OCI-M2 (cell line): ENCODE results near the gene GGT5.
"Not testable (repeated sequence)": the region's sequence is repeated elsewhere in the genome, so short reads cannot be mapped to it uniquely, and the experiment has no call there.

Source experiments
- DNase-seq: peaks from one replicate; lab custom pipeline; 2025; ENCODE audit not compliant: unreplicated experiment; lab: John Stamatoyannopoulos, UW

GGT5 gene

DNA sequence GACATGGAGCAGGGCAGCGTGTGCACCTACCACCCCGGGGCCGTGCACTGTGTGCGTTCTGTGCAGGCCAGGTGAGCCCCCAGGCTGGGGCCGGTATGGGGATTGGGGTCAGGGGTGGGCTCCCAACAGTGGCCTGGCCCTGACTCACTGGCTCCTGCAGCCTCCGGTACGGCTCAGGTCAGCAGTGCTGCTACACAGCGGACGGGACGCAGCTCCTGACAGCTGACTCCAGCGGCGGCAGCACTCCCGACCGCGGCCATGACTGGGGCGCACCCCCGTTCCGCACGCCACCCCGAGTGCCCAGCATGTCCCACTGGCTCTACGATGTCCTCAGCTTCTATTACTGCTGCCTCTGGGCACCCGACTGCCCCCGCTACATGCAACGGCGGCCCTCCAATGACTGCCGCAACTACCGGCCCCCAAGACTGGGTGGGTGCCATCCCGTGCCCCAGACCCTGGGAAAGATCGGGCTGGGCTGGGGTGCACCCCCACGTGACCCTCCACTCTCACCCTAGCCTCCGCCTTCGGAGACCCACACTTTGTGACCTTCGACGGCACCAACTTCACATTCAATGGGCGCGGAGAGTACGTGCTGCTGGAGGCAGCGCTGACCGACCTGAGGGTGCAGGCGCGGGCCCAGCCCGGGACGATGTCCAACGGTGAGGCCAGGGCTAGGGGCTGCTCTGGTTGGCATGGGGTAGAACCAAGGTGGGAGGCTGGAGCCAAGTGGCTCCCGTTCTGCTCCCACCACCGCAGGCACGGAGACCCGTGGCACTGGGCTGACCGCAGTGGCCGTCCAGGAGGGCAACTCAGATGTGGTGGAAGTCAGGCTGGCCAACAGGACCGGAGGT, 59.2 kb downstream of the GGT5 start:
- no peak for DNase-seq

DNA sequence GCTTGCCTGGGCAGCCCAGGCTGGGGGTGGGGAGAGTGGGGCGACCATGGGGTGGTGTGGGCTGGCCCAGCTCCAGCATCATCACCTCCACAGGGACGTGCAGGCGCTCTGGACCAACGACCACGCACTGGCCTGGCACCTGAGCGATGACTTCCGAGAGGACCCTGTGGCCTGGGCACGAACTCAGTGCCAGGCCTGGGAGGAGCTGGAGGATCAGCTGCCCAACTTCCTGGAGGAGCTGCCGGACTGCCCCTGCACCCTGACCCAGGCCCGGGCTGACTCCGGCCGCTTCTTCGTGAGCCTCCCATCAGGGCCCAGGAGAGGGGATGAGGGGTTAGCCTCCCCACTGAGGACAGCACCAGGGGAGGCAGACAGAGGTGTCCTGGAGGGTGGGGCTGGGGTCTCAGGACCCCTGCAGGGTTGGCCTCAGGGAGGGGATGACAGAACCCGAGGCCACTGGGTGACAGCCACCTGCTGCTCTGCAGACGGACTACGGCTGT, 59.8 kb downstream of the GGT5 start:
- DNase-seq: no peak

DNA sequence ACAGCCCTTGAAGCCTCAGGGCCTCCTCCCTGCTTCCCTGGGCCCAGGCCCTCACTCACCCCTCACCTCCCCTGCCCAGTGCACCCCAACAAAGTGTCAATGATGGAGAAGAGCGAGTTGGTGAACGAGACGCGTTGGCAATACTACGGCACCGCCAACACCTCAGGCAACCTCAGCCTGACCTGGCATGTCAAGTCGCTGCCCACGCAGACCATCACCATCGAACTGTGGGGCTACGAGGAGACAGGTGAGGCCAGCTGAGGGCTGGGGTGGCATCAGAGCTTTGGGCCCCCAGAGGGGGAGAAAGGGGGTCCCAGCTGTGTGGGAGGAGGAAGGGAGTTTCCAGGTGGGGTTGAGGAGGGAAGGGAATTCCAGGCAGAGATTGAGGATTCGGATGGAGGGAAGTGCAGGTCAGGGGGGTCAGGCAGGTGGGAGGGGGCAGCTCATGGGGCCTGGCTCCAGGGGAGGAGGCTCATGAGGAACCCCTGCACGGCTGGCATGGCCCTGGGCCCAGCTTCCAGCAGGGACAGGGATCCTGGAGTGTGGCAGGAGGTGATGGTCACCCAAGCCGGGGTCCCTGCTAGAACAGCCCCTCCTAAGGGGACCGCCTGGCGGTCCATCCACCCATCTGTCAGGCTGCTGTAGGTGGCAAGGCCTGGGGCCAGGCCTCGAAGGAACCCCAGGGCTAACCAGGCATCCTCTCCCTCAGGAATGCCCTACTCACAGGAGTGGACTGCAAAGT, 60.7 kb downstream of the GGT5 start:
- DNase-seq: no peak

GRCh38 chr22:24183321-24184031, 61.4 kb downstream of the GGT5 start:
- no peak for DNase-seq

DNA sequence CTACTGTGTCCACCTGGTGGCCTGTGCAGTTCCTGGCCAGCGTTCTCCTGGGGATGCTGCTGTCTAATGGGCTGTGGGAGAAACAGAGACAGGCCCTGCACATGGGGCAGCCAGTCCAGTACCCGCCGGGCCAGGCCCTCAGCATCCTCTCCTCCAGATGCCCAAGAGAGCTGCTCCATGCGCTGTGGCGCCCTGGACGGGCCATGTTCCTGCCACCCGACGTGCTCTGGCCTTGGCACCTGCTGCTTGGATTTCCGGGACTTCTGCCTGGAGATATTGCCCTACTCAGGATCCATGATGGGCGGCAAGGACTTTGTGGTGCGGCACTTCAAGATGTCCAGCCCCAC, 62.0 kb downstream of the GGT5 start:
- not testable (repeated sequence) for DNase-seq

GRCh38 chr22:24181996-24182899, 62.6 kb downstream of the GGT5 start:
- no peak for DNase-seq

DNA sequence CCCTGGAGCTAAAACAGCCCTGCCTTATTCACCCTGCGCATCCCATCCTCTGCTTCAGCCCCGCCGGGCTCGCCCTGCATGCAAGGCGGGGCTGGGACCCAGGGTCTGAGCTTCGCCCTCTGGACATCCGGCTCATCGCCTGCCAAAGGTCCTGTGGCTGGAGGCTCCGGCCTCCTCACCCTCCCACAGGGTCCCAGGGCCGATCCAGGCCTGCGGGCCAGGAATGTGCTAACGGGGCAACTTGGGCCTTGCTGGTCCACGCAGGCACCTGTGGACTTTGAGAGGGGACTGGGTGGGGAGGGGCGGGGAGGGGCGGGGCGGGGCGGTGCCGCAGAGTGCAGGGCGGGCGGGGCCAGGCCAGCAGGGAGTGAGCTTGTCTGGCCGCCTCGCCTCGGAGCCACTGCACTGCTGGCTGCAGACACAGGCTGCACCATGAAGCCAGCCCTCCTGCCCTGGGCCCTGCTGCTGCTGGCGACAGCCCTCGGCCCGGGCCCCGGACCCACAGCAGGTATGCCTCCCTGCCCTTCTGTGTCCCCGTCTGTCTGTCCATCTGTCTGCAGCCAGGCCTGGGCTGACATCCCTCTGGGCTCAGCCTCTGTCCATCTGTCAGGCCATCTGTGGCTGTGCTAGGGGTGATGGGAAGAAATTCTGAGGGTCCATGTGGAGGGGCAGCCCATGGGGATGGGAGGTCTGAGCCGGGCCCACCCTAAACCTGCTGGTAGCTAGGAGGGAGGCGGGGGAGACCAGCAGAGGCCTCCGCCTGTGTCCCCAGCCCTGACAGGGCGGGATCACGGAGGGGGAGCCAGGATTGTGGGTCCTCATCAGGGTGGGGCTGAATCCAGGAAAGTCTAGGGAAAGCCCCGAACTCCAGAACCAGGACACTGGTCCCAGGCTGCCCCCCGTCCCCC, 63.5 kb downstream of the GGT5 start, which contains the start of gene SUSD2:
Gene SUSD2 (plus strand): TSS at position 400 of the 908 bp plus-strand sequence. CDS start 33 bp downstream, at position 433.
- DNase-seq: no peak

GRCh38 chr22:24180316-24181087, 64.4 kb downstream of the GGT5 start:
- no peak for DNase-seq

DNA sequence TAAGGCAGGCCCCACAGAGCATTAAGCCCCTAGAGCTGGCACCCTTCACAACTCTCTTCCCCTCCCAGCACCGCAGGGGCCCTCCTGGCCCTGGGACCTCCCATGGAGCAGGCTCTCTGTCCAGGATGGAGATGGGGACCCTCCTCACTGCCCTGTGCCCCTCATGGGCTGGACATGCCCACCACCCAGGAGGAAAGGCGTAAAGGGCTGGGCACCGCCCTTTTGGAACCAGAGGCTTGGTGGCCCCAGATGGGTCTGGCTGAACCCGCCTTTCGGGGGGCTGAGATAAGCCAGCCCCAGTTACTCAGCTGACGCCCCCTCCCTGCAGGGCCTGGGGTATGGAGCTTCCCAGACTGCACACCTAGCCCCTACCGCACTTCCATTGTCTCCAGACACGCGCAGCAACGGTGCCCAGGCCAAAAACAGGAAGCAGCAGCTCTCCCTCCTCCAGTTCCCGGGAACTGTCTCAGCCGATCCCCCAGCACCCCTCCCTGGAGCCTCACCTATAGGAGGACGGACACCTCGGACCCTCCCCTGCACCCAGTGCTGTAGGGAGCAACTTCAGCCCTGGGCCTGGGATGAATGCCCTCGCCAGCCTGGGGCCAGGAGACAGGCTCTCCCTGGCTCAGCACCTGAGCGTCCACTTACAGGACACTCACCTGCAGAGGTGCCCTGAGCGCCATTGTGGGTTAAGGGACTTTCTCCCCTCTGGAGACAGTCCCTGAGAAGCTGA, 65.2 kb downstream of the GGT5 start:
- no peak for DNase-seq

DNA sequence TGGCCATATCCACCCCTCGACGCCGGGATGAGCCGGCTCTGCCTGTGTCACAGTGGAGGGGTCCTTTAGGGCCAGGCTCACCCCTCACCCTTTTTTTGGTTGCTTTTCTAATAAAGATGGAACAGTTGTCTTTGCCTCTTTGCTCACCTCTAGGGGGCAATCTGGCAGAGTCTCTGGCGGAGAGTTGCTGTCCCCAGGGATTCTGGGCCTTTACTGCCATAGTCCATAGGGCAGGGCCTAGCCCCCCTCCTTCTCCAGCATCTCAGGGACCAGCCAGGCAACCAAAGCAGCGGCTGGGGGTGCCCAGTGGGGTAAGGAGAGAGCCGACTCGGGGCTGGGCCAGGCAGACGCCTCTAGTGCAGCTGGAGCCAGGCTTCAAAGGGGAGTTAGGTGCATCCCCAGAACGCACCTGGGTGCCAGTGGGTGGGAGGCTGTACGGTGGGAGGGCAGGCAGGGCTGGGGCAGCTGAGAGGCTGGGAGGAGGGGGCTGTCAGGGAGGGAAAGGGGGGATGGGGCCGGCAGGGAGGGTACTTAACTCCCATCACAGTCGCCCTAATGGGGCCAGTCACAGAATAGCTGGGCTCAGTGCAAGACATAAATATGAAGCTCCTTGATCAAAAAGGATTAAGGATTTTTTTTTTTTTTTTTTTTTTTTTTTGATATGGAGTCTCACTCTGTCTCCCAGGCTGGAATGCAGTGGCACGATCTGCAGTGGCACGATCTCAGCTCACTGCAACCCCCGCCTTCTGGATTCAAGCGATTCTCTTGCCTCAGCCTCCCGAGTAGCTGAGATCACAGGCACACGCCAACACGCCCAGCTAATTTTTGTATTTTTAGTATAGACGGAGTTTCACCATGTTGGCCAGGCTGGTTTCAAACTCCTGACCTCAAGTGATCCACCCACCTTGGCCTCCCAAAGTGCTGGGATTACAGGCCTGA, 66.1 kb downstream of the GGT5 start:
- DNase-seq: no peak

GRCh38 chr22:24178021-24178431, 66.9 kb downstream of the GGT5 start:
- DNase-seq: no peak

GRCh38 chr22:24177456-24177855, 67.4 kb downstream of the GGT5 start:
- no peak for DNase-seq

DNA sequence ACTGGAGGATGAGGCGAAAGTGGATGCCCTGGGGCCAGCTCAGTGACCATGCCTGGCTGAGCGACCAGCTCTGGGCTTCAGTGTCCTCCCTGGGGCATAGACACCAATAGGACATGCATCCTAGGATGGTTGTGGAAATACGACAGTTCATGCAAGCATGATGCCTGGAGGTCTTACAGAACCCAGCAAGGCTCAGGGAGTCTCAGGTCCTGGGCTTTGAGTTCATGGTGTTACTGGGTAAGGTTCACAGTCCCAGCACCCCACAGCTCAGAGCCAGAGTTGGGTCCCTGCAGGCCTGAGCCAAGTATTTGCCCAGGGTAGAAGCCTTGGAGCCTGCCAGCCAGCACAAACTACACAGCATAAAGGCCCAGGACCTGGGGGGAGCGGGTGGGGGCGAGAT, 67.8 kb downstream of the GGT5 start:
- no peak for DNase-seq

- DNase-seq: no peak
Observed at GRCh38 chr22:24176630-24177029, 68.3 kb downstream of the GGT5 start.

DNA sequence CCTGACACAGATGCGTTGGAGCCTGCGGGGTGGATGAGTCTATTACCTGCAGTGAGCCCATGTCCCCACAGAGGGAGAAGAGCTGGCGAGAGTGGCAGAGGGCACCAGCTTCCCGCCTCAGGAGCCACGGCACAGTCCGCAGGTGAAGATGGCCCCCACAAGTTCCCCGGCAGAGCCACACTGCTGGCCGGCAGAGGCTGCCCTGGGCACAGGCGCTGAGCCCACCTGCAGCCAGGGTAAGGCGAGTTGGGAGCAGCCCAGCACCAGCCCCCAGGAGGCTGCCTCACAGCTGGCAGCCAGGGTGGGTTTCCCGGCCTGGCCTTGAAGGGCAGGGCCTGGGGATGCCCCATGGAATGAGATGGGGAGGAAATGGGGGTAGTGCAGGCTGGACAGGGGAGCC, 68.8 kb downstream of the GGT5 start:
- no peak for DNase-seq

GRCh38 chr22:24175160-24175808, 69.6 kb downstream of the GGT5 start:
- no peak for DNase-seq
